ENCODE measurements around the gene ERCC6.

- TF ChIP-seq POLR2AphosphoS5 (IDR thresholded peaks at IDR 0.05; ENCODE audit: low read depth, low read length) (no peak), POLR2A (IDR thresholded peaks at IDR 0.05; ENCODE audit: low read depth, low read length) (no peak), TAF1 (IDR thresholded peaks at IDR 0.05; ENCODE audit: low read depth, low read length) (no peak), SPI1 (IDR thresholded peaks at IDR 0.05; ENCODE audit: low read depth, low read length) (no peak), PAX5 (IDR thresholded peaks at IDR 0.05; ENCODE audit: insufficient read depth, low read length, severe bottlenecking) (no peak), POU2F2 (IDR thresholded peaks at IDR 0.05; ENCODE audit: low read depth, low read length) (no peak)
Observed at GRCh38 chr10:49552277-49552676, 13.4 kb upstream of the ERCC6 start.

Data from GM12891 (cell line).